Epidermal melanocyte (primary cell): ENCODE data around the gene PCSK4.
"Not testable (repeated sequence)": the region's sequence is repeated elsewhere in the genome, so short reads cannot be mapped to it uniquely, and the experiment has no call there.

Experiments used
- DNase-seq: peaks from one replicate; pipeline ENCODE4 v3.0.0; 2011; ENCODE audit warnings: low spot score; ENCODE audit not compliant: insufficient read length

PCSK4 gene

GRCh38 chr19:1490311-1491113, at the start of gene PCSK4:
TSS of gene PCSK4 (minus strand) at chr19:1490350. CDS start at chr19:1490346, 4 bp downstream.
- DNase-seq = peak; percentile 99

GRCh38 chr19:1539749-1540148, 49.6 kb upstream of the PCSK4 start:
- DNase-seq = not testable (repeated sequence)

GRCh38 chr19:1538978-1539377, 48.8 kb upstream of the PCSK4 start:
- DNase-seq = no peak

GRCh38 chr19:1535699-1536098, 45.5 kb upstream of the PCSK4 start:
- not testable (repeated sequence) for DNase-seq

- DNase-seq = peak; percentile 12
Observed at GRCh38 chr19:1534972-1535371, 44.8 kb upstream of the PCSK4 start.

GRCh38 chr19:1533510-1534150, 43.5 kb upstream of the PCSK4 start:
- no peak for DNase-seq

- no peak for DNase-seq
Observed at GRCh38 chr19:1532003-1532402, 41.9 kb upstream of the PCSK4 start.

GRCh38 chr19:1531587-1531986, 41.4 kb upstream of the PCSK4 start:
- DNase-seq = no peak

GRCh38 chr19:1530856-1531255, 40.7 kb upstream of the PCSK4 start:
- DNase-seq = not testable (repeated sequence)

GRCh38 chr19:1529430-1529816, 39.3 kb upstream of the PCSK4 start:
- no peak for DNase-seq

- no peak for DNase-seq
Observed at GRCh38 chr19:1528596-1529429, 38.7 kb upstream of the PCSK4 start.

- no peak for DNase-seq
Observed at GRCh38 chr19:1527650-1528309, 37.6 kb upstream of the PCSK4 start.

- DNase-seq = no peak
Observed at GRCh38 chr19:1526979-1527649, 37.0 kb upstream of the PCSK4 start.

- DNase-seq = no peak
Observed at GRCh38 chr19:1526066-1526778, 36.1 kb upstream of the PCSK4 start.

GRCh38 chr19:1525343-1525742, 35.2 kb upstream of the PCSK4 start:
- no peak for DNase-seq

- DNase-seq = no peak
Observed at GRCh38 chr19:1524972-1525325, 34.8 kb upstream of the PCSK4 start.

GRCh38 chr19:1524287-1524971, 34.3 kb upstream of the PCSK4 start:
- DNase-seq = no peak

- DNase-seq = no peak
Observed at GRCh38 chr19:1523412-1524286, 33.5 kb upstream of the PCSK4 start, which contains the start of gene PLK5. TSS of gene PLK5 (plus strand) at chr19:1524077. CDS start at chr19:1526997, 2,920 bp downstream.

GRCh38 chr19:1522838-1523237, 32.7 kb upstream of the PCSK4 start:
- DNase-seq = no peak
